AG09319 (cell line): ENCODE measurements around the gene SV2C.

Experiments used
- DNase-seq: peaks from one replicate; pipeline ENCODE4 v3.0.0-alpha.2; 2010; ENCODE audit warnings: low read depth; ENCODE audit errors: extremely low read depth
- TF ChIP-seq, protein P1 (sequence below): IDR thresholded peaks from 2 replicates; pipeline ENCODE4 v1.5.1; 2011; ENCODE audit warnings: low read depth, mild to moderate bottlenecking, inconsistent platforms, low read length, moderate library complexity

The SV2C gene

DNA sequence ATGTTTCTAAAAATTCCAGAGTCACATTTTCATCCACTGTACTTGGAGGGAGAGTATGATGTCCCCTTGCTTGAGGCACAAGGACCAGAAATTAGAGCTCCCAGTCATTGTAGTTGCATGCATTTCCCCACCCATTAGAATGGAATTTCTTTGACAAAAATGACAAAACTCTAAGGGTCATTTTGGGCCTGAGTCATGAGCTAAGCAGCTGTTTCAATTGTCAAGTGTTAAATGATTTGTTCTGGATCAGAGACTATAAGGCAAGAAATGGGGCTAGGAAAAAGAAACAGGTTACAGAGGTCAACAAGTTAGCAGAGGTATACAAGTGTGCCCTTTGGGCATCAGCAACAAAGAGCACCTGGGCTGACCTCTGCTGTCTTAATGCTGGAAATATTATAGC lies 188.7 kb downstream of the SV2C start:
- no peak for DNase-seq
- TF ChIP-seq, protein P1, sequence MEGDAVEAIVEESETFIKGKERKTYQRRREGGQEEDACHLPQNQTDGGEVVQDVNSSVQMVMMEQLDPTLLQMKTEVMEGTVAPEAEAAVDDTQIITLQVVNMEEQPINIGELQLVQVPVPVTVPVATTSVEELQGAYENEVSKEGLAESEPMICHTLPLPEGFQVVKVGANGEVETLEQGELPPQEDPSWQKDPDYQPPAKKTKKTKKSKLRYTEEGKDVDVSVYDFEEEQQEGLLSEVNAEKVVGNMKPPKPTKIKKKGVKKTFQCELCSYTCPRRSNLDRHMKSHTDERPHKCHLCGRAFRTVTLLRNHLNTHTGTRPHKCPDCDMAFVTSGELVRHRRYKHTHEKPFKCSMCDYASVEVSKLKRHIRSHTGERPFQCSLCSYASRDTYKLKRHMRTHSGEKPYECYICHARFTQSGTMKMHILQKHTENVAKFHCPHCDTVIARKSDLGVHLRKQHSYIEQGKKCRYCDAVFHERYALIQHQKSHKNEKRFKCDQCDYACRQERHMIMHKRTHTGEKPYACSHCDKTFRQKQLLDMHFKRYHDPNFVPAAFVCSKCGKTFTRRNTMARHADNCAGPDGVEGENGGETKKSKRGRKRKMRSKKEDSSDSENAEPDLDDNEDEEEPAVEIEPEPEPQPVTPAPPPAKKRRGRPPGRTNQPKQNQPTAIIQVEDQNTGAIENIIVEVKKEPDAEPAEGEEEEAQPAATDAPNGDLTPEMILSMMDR = no peak

DNA sequence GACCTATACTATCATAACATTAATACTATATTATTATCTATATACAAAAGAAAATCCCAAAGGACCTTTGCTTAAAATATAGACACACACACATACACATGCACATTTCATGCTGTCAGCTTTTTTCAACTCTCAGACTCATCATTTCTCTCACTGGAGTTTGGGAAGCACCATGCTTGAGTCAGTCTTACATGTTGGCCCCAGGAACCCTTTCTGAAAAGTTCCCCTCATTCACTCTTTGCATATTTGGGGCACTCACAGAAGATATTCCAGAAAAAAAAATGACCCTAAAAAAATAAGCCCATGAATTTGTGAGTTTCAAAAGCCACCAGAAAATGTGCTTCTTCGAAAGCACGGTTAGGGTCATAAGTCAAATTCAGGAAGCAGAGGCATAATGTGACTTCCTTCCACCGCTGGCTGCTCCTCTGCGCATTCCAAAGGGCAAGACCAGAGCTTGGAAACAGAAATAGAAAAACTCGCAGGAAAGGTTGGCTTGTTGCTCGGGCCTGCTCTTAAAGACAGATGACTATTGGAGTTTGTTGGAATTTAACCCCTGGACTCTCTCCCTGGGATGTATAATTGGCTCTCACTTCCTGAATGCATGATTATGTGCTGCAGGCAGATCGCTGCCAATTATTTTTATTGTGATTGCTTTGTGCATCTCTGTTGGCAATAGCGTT lies 190.2 kb downstream of the SV2C start:
- DNase-seq = no peak
- TF ChIP-seq, protein P1 = no peak

DNA sequence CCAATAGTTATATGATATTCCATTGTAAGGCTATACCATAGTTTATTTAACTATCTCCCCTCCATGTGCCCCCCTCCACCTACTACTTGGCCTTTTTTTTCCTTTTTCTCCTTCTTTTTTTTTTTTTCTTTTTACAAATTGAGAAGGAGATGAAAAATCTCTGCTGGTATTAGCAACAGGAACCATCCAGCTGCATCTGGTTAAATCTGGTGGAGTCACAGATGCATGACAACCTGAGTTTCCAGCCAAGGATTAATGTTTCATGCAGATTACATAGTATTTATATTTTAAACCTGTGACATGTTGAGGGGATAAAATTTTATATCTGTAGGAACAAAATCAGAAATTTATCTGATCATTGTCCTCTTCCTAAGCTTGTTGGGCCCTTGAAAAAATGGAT lies 191.4 kb downstream of the SV2C start:
- TF ChIP-seq, protein P1 = no peak
- DNase-seq = no peak

DNA sequence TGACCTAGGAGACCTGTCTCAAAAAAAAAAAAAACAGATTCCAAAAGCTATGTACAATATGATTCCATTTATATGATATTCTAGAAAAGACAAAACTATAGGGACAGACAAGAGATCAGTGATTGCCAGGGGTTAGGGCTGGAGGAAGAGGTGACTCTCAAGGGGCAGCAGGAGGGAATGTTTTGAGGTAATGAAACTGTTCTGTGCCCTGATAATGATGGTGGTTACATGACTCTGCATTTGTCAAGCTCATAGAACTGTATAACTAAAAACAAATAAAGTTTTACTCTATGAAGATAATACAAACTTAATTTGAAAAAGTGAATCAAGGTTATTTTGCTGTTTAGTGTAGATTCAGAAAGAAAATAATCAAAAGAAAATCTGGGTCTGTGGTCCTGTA lies 194.6 kb downstream of the SV2C start:
- TF ChIP-seq, protein P1 = no peak

DNA sequence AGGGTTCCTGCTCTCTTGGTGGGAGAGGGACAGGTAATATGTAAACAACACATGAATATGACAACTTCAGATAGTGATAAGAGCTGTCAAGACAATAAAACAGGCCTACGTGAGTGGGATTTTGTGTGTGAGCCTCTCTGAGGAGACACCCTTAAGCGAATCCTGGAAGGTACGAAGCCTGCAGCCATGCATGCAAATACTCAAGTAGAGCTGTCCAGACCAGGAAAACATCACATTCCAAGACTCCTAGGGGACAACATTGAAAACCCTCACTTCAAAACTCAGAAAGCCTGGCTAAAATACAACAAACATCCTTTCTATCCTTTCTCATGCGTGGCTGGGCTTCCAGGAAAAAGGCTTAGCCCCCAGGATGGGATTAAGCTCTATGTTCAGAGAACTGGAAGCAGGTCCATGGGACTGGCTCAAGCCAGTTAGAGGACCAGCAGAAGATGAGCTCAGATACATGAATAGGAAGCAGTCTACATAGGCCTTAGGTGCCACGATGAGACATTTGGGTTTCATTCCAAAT lies 195.1 kb downstream of the SV2C start:
- TF ChIP-seq, protein P1 = no peak

More for the DNA sequence above, 194.6 kb downstream of the SV2C start:
- no peak for DNase-seq

DNA sequence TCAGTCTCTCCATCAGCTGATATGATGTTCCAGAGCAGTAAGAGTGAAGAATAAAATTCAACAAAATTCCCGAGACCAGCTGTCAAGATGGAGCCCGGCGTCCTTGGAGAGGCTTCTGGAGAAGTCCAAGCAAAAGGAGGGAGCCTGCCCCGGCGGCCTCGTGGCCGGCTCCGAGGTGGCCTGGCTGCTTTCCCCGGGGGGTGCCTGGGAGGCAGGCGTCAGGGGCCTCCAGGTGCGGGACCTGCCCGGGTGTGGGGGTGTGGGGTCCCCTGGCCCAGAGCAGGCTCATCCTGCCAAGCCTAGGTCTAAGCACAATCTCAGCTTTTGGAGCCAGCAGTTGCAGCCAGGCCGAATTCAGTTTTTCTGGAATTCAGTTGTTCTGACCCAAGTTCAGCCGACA lies 197.3 kb downstream of the SV2C start:
- TF ChIP-seq, protein P1 = no peak
- DNase-seq = no peak

More for the DNA sequence above, 195.1 kb downstream of the SV2C start:
- no peak for DNase-seq

DNA sequence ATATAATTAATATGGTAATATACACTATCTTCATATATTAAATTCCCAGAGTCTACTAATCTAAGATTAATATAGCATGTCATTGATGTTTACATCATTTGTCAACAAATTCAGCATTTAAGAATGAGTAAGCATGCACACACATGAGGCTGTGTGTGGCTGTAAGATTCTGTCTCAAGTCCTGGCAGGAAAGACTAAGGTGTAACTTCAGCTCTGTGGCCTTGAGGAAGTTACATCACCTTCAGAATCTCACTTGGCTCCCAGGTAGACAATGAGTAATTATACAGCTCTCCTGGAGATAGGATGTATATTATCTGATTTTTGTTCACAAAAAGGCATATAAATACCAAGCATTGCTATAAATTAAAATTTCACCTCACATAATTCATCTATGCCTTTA lies 200.5 kb downstream of the SV2C start:
- DNase-seq = no peak
- TF ChIP-seq, protein P1 = no peak
